A172 (cell line): ENCODE data around the gene STAMBPL1. TPM values are rescaled to one million over a fixed set of nuclear protein-coding genes. Genes with fewer than 3 reads are reported as not detected.

Experiments
- DNase-seq: peaks from one replicate; pipeline ENCODE4 v3.0.0-alpha.2; 2015; ENCODE audit warnings: low spot score
- total RNA-seq: library from RNA; depleted of rRNA; stranded (reverse); fragments of >200 nt; shearing (Covaris generic); gene quantifications from 2 replicates; pipeline ENCODE4 v1.2.3, GENCODE V29; 2014

The STAMBPL1 gene
- total RNA-seq, 1 experiment from 2014 or later = 48.8 TPM

GRCh38 chr10:88857831-88858230, 22.2 kb upstream of the STAMBPL1 start:
- no peak for DNase-seq

- no peak for DNase-seq
Observed at GRCh38 chr10:88858491-88858890, 21.6 kb upstream of the STAMBPL1 start.

GRCh38 chr10:88861036-88861435, 19.0 kb upstream of the STAMBPL1 start:
- no peak for DNase-seq

DNA sequence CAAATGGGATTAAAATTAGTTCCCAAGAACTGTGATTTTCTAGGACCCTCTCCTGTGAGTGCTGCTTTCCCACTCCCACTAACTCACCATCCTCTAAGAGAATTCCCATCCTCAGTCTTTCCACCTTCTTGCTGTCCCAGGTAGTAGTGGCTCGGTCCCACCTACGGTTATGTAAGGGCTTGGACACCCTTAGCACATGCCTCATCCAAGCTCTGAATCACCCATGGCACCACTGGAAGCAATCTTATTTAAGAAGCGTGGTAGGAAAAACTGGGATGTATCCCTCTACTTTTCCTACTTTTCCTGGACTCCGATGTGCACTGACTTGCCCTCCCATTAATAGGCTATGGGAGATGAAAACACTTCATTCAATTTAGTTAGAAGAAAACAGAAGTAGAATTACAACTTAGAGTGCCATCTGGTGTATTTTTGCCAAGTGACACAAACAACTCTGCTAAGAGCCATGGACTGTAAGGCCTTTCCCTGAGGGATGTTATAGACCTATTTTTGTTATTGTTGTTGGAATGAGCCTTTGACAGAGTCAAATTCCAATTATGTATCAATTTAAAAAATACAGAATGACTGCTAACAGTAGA, 14.7 kb upstream of the STAMBPL1 start:
- DNase-seq = no peak

- no peak for DNase-seq
Observed at GRCh38 chr10:88866454-88866853, 13.6 kb upstream of the STAMBPL1 start.

GRCh38 chr10:88870089-88870488, 10.0 kb upstream of the STAMBPL1 start:
- no peak for DNase-seq

GRCh38 chr10:88873757-88874156, 6.3 kb upstream of the STAMBPL1 start:
- DNase-seq = no peak

- DNase-seq = no peak
Observed at GRCh38 chr10:88874281-88874680, 5.8 kb upstream of the STAMBPL1 start.

- DNase-seq = no peak
Observed at GRCh38 chr10:88875081-88875480, 5.0 kb upstream of the STAMBPL1 start.

- no peak for DNase-seq
Observed at GRCh38 chr10:88877298-88877697, 2.7 kb upstream of the STAMBPL1 start.

- DNase-seq = peak; percentile 75
Observed at GRCh38 chr10:88880282-88881076, 434 bp downstream of the STAMBPL1 start.

DNA sequence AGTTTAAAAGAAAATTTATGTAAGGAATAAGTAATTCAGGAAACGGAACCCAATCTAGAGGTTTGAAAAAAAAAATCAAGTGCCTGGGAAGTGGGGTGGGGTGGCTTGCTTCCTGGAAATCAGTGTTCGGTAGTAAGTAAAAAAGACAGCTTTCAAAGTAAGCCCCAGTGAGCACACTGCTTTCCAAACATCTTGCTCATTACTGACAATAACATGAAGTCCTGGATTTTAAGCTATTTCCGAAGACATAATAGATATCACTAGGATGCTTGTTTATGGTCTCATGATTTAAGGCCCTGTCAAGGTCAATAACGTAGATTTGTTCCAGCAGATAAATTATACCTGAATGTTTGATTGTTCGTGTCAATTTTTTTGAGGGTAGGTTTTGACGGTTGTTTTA, 1.3 kb downstream of the STAMBPL1 start:
- peak; percentile 29 for DNase-seq

DNA sequence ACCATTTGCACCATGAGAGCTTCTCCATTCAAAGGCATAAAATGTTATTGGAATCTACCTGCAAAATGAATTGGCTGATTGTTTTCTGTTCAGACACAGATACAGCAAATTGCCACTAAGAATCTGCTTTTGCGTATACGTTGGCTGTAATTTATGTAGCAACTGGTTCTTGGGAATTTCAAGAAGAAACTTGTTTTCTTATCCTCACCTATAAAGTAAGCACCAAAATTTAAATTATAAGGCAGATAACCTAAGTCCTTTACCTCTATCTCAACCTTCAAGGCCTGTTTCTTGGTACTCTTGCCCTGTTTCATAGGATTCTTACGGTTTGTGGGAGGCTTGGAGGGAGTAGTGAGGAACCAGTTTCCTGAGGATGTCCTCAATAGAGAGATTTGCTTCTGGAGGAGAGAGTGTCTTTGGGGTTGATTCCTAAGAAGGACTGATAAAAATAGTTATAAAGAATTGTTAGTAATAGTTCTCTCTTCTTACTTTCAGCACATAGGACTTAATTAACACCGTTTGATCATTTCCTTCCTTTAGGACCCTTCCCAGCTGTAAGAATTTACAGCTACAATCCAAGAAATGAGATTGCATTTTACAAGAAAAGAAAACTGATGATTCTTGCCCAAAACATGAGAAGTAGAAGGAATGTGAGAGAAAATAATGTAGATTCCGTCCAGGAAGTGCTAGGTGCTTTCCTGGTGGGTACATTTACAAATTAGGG, 2.0 kb downstream of the STAMBPL1 start:
- DNase-seq = no peak

- peak; percentile 93 for DNase-seq
Observed at GRCh38 chr10:88882646-88883447, 2.8 kb downstream of the STAMBPL1 start.

GRCh38 chr10:88883448-88883809, 3.4 kb downstream of the STAMBPL1 start:
- DNase-seq = no peak

DNA sequence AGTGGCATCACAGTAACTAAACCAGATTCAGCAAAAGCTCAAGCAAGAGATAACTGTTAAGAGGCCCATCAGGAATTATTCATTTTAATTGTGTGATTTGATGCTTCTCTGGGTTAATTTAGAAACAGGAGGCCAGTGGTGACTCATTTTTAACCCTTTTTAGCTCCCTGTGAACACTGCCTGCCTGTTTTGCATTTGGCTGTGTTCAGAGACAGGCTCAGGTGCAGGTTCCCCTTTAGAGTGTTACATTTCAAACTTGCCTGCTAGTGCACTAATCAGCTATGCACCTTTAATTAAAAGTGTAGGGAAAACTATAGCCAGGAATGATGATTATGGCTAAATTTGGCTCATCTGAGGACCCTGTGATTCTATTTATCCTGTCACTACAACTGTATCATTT, 6.5 kb downstream of the STAMBPL1 start:
- peak; percentile 35 for DNase-seq

GRCh38 chr10:88888810-88889445, 8.9 kb downstream of the STAMBPL1 start:
- DNase-seq = no peak

- DNase-seq = no peak
Observed at GRCh38 chr10:88889559-88890337, 9.7 kb downstream of the STAMBPL1 start.

DNA sequence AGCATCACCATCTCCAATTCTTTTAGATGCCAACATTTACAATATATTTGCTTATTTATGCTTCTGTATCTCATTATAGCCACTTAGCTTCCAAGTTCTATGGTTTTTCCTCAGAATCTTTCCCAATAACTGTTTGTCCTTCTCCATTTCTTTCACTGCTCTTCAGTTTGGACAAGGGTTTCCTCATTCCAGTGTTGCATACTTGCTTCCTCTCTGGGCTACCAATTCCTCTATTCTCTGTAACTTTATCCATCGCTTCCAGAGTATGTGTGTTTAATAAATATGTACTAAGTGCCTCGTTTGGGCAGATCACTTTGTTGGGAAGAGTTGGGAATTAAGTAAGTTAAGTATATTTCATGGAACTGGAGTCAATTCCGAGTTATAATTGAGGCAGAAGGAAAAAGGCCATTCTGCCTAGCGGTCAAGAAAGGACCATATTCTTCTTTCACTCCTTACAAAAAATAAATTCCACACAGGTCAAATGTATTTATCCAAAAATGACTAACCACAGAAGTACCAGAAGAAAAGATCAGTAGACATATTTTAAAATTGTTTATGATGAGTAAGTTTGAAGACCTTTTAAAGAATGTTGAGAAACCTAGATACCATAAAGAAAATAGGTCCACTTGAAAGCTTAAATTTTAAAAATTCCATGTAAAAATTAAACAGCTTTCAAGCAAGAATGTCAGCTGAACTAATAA, 10.8 kb downstream of the STAMBPL1 start:
- DNase-seq = no peak
